Vagina (tissue), 2 donors: ENCODE measurements around the gene RRAS2. TPM values are rescaled to one million over a fixed set of nuclear protein-coding genes. Genes with fewer than 3 reads are reported as not detected.

Experiments used
- DNase-seq, 2 donors: peaks; one replicate each; pipeline ENCODE4 v3.0.0-alpha.2; 2017; ENCODE audit errors: extremely low spot score in 2 of 2
- H3K27ac ChIP-seq: fragments of 200-600 bp; sonication (generic); one replicate; pipeline ENCODE4 v1.5.1; 2019
- H3K27me3 ChIP-seq: fragments of 200-600 bp; sonication (generic); one replicate; pipeline ENCODE4 v1.5.1; 2019
- H3K36me3 ChIP-seq, 2 donors: fragments of 200-600 bp; sonication (generic); one replicate each; pipeline ENCODE4 v1.5.1; 2017 to 2019
- H3K4me1 ChIP-seq: fragments of 200-600 bp; sonication (generic); one replicate; pipeline ENCODE4 v1.5.1; 2019
- H3K4me3 ChIP-seq, 2 donors: fragments of 200-600 bp; sonication (generic); 1 replicate in 1 of 2; 2 replicates in 1 of 2; pipeline ENCODE4 v1.5.1; 2016 to 2019
- H3K9me3 ChIP-seq: fragments of 200-600 bp; sonication (generic); one replicate; pipeline ENCODE4 v1.5.1; 2019
- POLR2A ChIP-seq, 2 donors: fragments of 450-650 bp; IDR thresholded peaks; one replicate each; pipeline ENCODE4 v1.6.1; 2017; ENCODE audit warnings: antibody characterized with exemption in 2 of 2, mild to moderate bottlenecking in 2 of 2, moderate library complexity in 2 of 2
- POLR2AphosphoS5 ChIP-seq, 2 donors: sonication (generic); formaldehyde crosslinking; IDR thresholded peaks; one replicate each; pipeline ENCODE4 v1.9.0; 2017; ENCODE audit warnings: antibody characterized with exemption in 2 of 2, mild to moderate bottlenecking in 2 of 2, low read depth in 1 of 2; ENCODE audit not compliant: insufficient read depth in 1 of 2
- intact Hi-C: fragments of 100-400 bp; cut with DNase I; formaldehyde crosslinking; loops from one replicate; pipeline ENCODE4 v1.15.1; 2023
- total RNA-seq: library from RNA; depleted of rRNA; stranded (reverse); fragments of >200 nt; gene quantifications from one replicate; pipeline ENCODE4 v1.2.3, GENCODE V29; 2016
- TF ChIP-seq, protein P1 (sequence below), 3 experiments: fragments of 450-650 bp in 2 of 3; fragments of 200-600 bp in 1 of 3; sonication (generic) in 1 of 3; IDR thresholded peaks; one replicate each; pipeline ENCODE4 v1.5.1; 2017 to 2019; ENCODE audit warnings: antibody characterized with exemption in 3 of 3, mild to moderate bottlenecking in 2 of 3, moderate library complexity in 2 of 3

The RRAS2 gene
- total RNA-seq, 1 donor from 2014 or later, result 32.7 TPM

DNA sequence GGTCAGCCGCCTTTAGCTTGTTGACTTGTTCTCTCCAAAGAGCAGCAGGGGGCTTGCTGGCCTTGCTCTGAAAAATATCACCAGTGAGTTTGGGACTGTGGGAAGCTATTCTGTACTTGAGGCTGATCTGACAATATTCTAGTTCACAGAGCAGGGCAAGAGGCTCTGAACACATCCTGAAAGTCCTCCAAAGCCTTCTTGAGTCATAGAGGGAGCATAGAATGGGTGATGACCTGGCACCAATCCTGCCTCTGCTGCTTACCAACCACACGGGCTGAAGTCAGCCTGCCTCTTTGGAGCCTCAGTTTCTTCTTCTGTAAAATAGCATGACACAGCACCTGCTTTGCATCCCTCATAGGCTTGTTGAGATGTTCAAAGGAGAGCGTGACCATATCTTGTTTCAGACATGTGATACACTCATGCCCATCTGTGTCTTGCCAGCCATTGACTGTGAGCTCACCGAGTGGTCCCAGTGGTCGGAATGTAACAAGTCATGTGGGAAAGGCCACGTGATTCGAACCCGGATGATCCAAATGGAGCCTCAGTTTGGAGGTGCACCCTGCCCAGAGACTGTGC is 96.6 kb downstream of the RRAS2 start:
- no peak for DNase-seq
- no peak for TF ChIP-seq POLR2AphosphoS5 (IDR thresholded peaks at IDR 0.05; ENCODE audit: insufficient read depth in 1 of 2, low read depth in 1 of 2)
- TF ChIP-seq, protein P1, sequence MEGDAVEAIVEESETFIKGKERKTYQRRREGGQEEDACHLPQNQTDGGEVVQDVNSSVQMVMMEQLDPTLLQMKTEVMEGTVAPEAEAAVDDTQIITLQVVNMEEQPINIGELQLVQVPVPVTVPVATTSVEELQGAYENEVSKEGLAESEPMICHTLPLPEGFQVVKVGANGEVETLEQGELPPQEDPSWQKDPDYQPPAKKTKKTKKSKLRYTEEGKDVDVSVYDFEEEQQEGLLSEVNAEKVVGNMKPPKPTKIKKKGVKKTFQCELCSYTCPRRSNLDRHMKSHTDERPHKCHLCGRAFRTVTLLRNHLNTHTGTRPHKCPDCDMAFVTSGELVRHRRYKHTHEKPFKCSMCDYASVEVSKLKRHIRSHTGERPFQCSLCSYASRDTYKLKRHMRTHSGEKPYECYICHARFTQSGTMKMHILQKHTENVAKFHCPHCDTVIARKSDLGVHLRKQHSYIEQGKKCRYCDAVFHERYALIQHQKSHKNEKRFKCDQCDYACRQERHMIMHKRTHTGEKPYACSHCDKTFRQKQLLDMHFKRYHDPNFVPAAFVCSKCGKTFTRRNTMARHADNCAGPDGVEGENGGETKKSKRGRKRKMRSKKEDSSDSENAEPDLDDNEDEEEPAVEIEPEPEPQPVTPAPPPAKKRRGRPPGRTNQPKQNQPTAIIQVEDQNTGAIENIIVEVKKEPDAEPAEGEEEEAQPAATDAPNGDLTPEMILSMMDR (IDR thresholded peaks at IDR 0.05), result no peak
- no peak for TF ChIP-seq POLR2A (IDR thresholded peaks at IDR 0.05)
- no peaks in the 10 kb centered on the region for H3K9me3 ChIP-seq

DNA sequence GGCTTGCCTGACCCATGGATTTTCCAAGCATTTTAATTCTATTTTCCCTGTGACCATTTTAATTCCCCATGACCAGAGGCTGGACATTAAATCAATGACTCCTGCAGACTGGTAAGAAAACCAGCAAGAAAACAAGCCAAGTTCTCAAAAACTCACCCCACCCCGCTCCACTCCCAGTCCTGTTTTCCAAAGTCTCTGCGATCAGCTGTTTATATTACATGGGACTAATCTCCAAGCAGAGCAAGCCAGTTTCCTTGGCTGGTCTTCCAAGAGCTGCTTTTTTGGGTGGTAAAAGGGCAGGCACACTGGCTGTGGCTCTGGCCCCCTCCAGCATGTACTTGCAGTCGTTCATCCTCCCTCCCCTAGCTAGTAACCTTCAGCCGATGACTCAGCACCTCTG is 97.9 kb downstream of the RRAS2 start:
- DNase-seq, result no peak
- TF ChIP-seq, protein P1 (IDR thresholded peaks at IDR 0.05), result no peak
- TF ChIP-seq POLR2A (IDR thresholded peaks at IDR 0.05) (no peak), POLR2AphosphoS5 (IDR thresholded peaks at IDR 0.05; ENCODE audit: insufficient read depth in 1 of 2, low read depth in 1 of 2) (no peak)
- no peak overlapping the region for H3K4me3 ChIP-seq
- no peak overlapping the region for H3K27ac ChIP-seq
- no peaks in the 10 kb centered on the region for H3K9me3 ChIP-seq
- no peaks in the 10 kb centered on the region for H3K36me3 ChIP-seq
- no peaks in the 10 kb centered on the region for H3K4me1 ChIP-seq
- no peaks in the 10 kb centered on the region for H3K27me3 ChIP-seq
- intact Hi-C loops, result no loop called here

More for the DNA sequence above, 96.6 kb downstream of the RRAS2 start:
- Histone ChIP-seq H3K4me1 (no peaks in the 10 kb centered on the region), H3K27ac (no peak overlapping the region), H3K4me3 (no peak overlapping the region), H3K36me3 (no peaks in the 10 kb centered on the region), H3K27me3 (no peaks in the 10 kb centered on the region)
- intact Hi-C loops, result no loop called here

DNA sequence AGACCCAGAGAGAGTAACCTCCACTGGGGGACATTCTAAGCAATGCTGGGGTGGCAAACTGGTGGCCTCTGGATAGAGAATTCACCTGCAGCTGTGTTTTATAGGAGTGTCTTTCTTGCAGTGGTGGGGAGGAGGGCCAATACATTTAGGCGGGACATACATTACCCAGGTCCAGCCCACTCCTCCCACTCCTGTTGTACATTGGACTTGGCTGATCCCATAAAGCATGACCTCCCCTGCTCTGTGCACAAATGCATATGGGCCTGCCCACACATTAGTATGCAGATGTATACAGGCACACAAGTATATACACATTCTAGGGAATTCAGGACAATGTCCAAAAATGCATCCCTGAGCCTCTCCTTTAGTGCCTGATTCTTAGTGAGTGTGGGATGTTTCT is 99.1 kb downstream of the RRAS2 start:
- TF ChIP-seq POLR2A (IDR thresholded peaks at IDR 0.05), result no peak
- TF ChIP-seq POLR2AphosphoS5 (IDR thresholded peaks at IDR 0.05; ENCODE audit: insufficient read depth in 1 of 2, low read depth in 1 of 2), result no peak
- TF ChIP-seq, protein P1 (IDR thresholded peaks at IDR 0.05), result no peak
- no peak for DNase-seq
- Histone ChIP-seq H3K36me3 (no peaks in the 10 kb centered on the region), H3K9me3 (no peaks in the 10 kb centered on the region), H3K27me3 (no peaks in the 10 kb centered on the region), H3K27ac (no peak overlapping the region), H3K4me3 (no peak overlapping the region), H3K4me1 (no peaks in the 10 kb centered on the region)
- intact Hi-C loops, result no loop called here

DNA sequence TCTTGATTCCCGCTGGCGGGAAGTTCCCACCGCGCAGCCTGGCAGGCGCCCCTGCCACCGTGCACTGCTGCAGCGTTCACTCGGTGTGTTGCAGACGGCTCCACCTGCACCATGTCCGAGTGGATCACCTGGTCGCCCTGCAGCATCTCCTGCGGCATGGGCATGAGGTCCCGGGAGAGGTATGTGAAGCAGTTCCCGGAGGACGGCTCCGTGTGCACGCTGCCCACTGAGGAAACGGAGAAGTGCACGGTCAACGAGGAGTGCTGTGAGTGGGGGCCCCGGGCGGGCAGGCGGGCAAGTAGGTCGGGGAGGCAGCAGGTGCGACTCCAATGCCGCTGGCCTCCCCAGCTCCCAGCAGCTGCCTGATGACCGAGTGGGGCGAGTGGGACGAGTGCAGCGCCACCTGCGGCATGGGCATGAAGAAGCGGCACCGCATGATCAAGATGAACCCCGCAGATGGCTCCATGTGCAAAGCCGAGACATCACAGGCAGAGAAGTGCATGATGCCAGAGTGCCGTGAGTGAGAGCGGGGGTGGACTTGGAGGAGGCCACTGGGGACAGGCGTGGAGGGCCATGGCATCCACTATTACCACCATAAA is 99.7 kb downstream of the RRAS2 start:
- Histone ChIP-seq H3K4me1 (no peaks in the 10 kb centered on the region), H3K27me3 (no peaks in the 10 kb centered on the region), H3K27ac (no peak overlapping the region), H3K9me3 (no peaks in the 10 kb centered on the region), H3K4me3 (no peak overlapping the region), H3K36me3 (no peaks in the 10 kb centered on the region)
- TF ChIP-seq POLR2AphosphoS5 (IDR thresholded peaks at IDR 0.05; ENCODE audit: insufficient read depth in 1 of 2, low read depth in 1 of 2) (no peak), POLR2A (IDR thresholded peaks at IDR 0.05) (no peak)
- TF ChIP-seq, protein P1 (IDR thresholded peaks at IDR 0.05), result no peak
- DNase-seq, result peak in 1 of 2 donors; percentile 84
- intact Hi-C loops, result no loop called here

DNA sequence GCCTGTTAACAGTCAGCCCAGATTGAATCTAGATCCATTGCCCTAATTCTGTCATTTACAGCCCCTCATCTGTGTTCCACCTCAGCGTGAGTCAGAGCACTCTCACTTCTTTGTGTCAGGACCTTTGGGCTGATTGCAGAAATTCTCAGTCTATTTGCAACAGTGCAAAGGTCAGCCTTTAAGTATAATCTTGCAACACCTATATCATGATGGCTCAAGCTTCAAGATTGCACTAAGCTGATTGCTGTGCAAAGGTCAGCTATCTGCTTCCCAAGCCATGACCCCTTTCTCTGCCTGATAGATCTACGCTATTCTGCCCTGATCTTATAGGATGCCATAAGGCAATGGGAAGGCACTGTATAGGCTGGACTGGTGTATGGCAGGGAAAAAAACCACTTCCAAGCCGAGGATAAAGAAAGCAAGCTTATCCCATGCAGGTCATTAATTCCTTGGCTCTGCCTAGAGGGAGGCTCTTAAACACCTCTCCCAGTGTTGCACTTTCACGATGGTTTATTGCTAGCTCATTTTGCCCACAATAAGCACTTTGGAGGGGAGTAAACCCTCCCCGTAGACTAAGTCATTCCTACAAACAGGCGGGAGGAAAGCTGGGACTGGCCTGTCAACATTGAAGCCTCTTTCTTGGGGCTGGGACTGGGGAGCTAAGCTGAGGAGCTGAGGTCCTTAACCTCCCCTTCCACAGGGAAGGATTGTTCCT is 100.6 kb downstream of the RRAS2 start:
- Histone ChIP-seq H3K27me3 (no peaks in the 10 kb centered on the region), H3K36me3 (no peaks in the 10 kb centered on the region), H3K27ac (no peak overlapping the region), H3K4me1 (no peaks in the 10 kb centered on the region), H3K4me3 (no peak overlapping the region), H3K9me3 (no peaks in the 10 kb centered on the region)
- no peak for TF ChIP-seq POLR2AphosphoS5 (IDR thresholded peaks at IDR 0.05; ENCODE audit: insufficient read depth in 1 of 2, low read depth in 1 of 2)
- TF ChIP-seq, protein P1 (IDR thresholded peaks at IDR 0.05), result no peak
- TF ChIP-seq POLR2A (IDR thresholded peaks at IDR 0.05), result no peak
- DNase-seq, result no peak
- intact Hi-C loops, result no loop called here
